OCI-LY7 (cell line): ENCODE results near the gene FBXW7. TPM values are rescaled to one million over a fixed set of nuclear protein-coding genes. Genes with fewer than 3 reads are reported as not detected.

Experiments
- BruUV-seq: library from RNA; stranded (reverse); fragments of 400-500 nt; replicated peaks from 2 replicates; lab custom pipeline; 2021; lab: Mats Ljungman, UMichigan
- CTCF ChIA-PET: fragments of 300-600 bp; sonication (Branson Sonifier 250); formaldehyde crosslinking; loops from one replicate; lab custom pipeline; 2022; ENCODE audit warnings: antibody characterized with exemption; ENCODE audit not compliant: unreplicated experiment; lab: Charles Lee
- POLR2A ChIA-PET: fragments of 300-600 bp; sonication (Branson Sonifier 250); formaldehyde crosslinking; loops from one replicate; lab custom pipeline; 2022; ENCODE audit warnings: antibody characterized with exemption; lab: Charles Lee
- DNase-seq: peaks from one replicate; pipeline ENCODE4 v3.0.0-alpha.2; 2015; ENCODE audit warnings: low spot score
- H2AFZ ChIP-seq: fragments of 200-600 bp; sonication (generic), shearing (Covaris generic); 2 replicates; pipeline ENCODE4 v1.6.1; 2014; ENCODE audit warnings: mild to moderate bottlenecking, antibody characterized with exemption, low read length, moderate library complexity
- H3K27ac ChIP-seq: fragments of 200-600 bp; sonication (generic); 2 replicates; pipeline ENCODE4 v1.5.1; 2014; ENCODE audit warnings: mixed run types, low read depth, mild to moderate bottlenecking, moderate library complexity, low read length, inconsistent platforms; ENCODE audit not compliant: poor library complexity, severe bottlenecking
- H3K36me3 ChIP-seq: fragments of 200-600 bp; sonication (generic); 2 replicates; pipeline ENCODE4 v1.6.1; 2014; ENCODE audit warnings: mild to moderate bottlenecking, antibody characterized with exemption, low read length, moderate library complexity, mixed read lengths; ENCODE audit not compliant: insufficient read depth
- H3K4me1 ChIP-seq: fragments of 200-600 bp; sonication (generic); 2 replicates; pipeline ENCODE4 v1.5.1; 2014; ENCODE audit warnings: mild to moderate bottlenecking, low read length; ENCODE audit not compliant: insufficient read depth, poor library complexity, severe bottlenecking
- H3K4me2 ChIP-seq: fragments of 200-600 bp; sonication (generic); 2 replicates; pipeline ENCODE4 v1.6.1; 2014; ENCODE audit warnings: mild to moderate bottlenecking, low read length
- H3K4me3 ChIP-seq: fragments of 200-600 bp; sonication (generic); 2 replicates; pipeline ENCODE4 v1.5.1; 2014; ENCODE audit warnings: mild to moderate bottlenecking, low read depth, low read length; ENCODE audit not compliant: poor library complexity, severe bottlenecking
- H3K79me2 ChIP-seq: fragments of 200-600 bp; sonication (generic); 2 replicates; pipeline ENCODE4 v1.6.1; 2016; ENCODE audit warnings: low read depth, mild to moderate bottlenecking, low read length, moderate library complexity, mixed read lengths; ENCODE audit not compliant: insufficient read depth
- H3K9me2 ChIP-seq: fragments of 200-600 bp; sonication (generic); 2 replicates; pipeline ENCODE4 v1.6.1; 2016; ENCODE audit warnings: mild to moderate bottlenecking, low read length, mixed read lengths; ENCODE audit not compliant: insufficient read depth
- H3K9me3 ChIP-seq: fragments of 200-600 bp; sonication (generic); 2 replicates; pipeline ENCODE4 v1.6.1; 2014; ENCODE audit warnings: mild to moderate bottlenecking, mixed run types, low read length, mixed read lengths
- H4K20me1 ChIP-seq: fragments of 200-600 bp; sonication (generic); 2 replicates; pipeline ENCODE4 v1.6.1; 2014; ENCODE audit warnings: mild to moderate bottlenecking, antibody characterized with exemption, low read length, moderate library complexity, mixed read lengths; ENCODE audit not compliant: insufficient read depth
- CTCF ChIP-seq: fragments of 200-600 bp; sonication (generic); conservative IDR thresholded peaks from 2 replicates; pipeline ENCODE4 v1.5.1; 2014; ENCODE audit warnings: mild to moderate bottlenecking, antibody characterized with exemption, low read length, moderate library complexity, mixed read lengths
- EZH2phosphoT487 ChIP-seq: fragments of 200-600 bp; sonication (generic); IDR thresholded peaks from 2 replicates; pipeline ENCODE4 v1.6.1; 2018; ENCODE audit warnings: low read depth, borderline replicate concordance, mild to moderate bottlenecking, mixed run types, antibody characterized with exemption, low read length, moderate library complexity, mixed read lengths
- intact Hi-C: fragments of 100-400 bp; cut with micrococcal nuclease; formaldehyde crosslinking; loops from one replicate; pipeline ENCODE4 v1.10.0; 2022; ENCODE audit not compliant: unreplicated experiment
- total RNA-seq, 2 experiments: library from RNA; depleted of rRNA in 1 of 2; stranded (reverse); fragments of >200 nt in 1 of 2; shearing (Covaris generic) in 1 of 2; gene quantifications; 2 replicates each; pipeline ENCODE4 v1.2.3, GENCODE V29; 2014 to 2022

Gene FBXW7
- total RNA-seq, 2 experiments from 2014 or later, result 58.8 to 102 TPM

- POLR2A ChIA-PET, result interaction anchor here (1.5 to 1.7 kb wide), 2 partner anchors 10 to 30 kb away, joined by 3 to 6 read pairs; no protein-coding TSS in a partner anchor
These were observed 116.1 kb downstream of the FBXW7 start for GRCh38 chr4:152419809-152420208.

GRCh38 chr4:152417673-152418072 lies 118.2 kb downstream of the FBXW7 start:
- intact Hi-C loops, result no loop called here
- Histone ChIP-seq H3K4me2 (no peak overlapping the region), H3K9me2 (no peaks in the 10 kb centered on the region), H3K79me2 (peaks cover 19% of the 10 kb centered on the region; the same call in 1 of the 2 replicates), H3K9me3 (no peaks in the 10 kb centered on the region), H4K20me1 (peaks cover 14% of the 10 kb centered on the region), H3K27ac (no peak overlapping the region), H3K4me3 (no peak overlapping the region), H2AFZ (no peak overlapping the region), H3K36me3 (no peaks in the 10 kb centered on the region), H3K4me1 (no peaks in the 10 kb centered on the region)
- POLR2A ChIA-PET, result interaction anchor here (0.6 to 3.5 kb wide), 5 partner anchors 7 to 1283 kb away, joined by 3 to 18 read pairs (median 3); no protein-coding TSS in a partner anchor
- BruUV-seq, result no TSS peak
- DNase-seq, result no peak
- no peak for TF ChIP-seq CTCF
- TF ChIP-seq EZH2phosphoT487, result no peak
- CTCF ChIA-PET, result interaction anchor here (0.9 to 1.3 kb wide), 2 partner anchors 10 to 19 kb away, joined by 3 read pairs; no protein-coding TSS in a partner anchor

More at GRCh38 chr4:152419809-152420208, 116.1 kb downstream of the FBXW7 start:
- H3K27ac ChIP-seq, result no peak overlapping the region
- H3K4me2 ChIP-seq, result no peak overlapping the region
- H2AFZ ChIP-seq, result no peak overlapping the region
- no peaks in the 10 kb centered on the region for H3K9me3 ChIP-seq
- CTCF ChIA-PET, result no interaction called here
- no peak for DNase-seq
- TF ChIP-seq EZH2phosphoT487 (no peak), CTCF (no peak)
- no peaks in the 10 kb centered on the region for H3K9me2 ChIP-seq
- H3K4me1 ChIP-seq, result no peaks in the 10 kb centered on the region
- intact Hi-C loops, result no loop called here
- H3K4me3 ChIP-seq, result no peak overlapping the region
- peaks cover 21% of the 10 kb centered on the region; the same call in 1 of the 2 replicates for H3K79me2 ChIP-seq
- H4K20me1 ChIP-seq, result peaks cover 14% of the 10 kb centered on the region
- no TSS peak for BruUV-seq
- no peaks in the 10 kb centered on the region for H3K36me3 ChIP-seq

- TF ChIP-seq CTCF (no peak), EZH2phosphoT487 (no peak)
- no TSS peak for BruUV-seq
- H3K27ac ChIP-seq, result no peak overlapping the region
- peaks cover 20% of the 10 kb centered on the region for H4K20me1 ChIP-seq
- DNase-seq, result no peak
- intact Hi-C loops, result no loop called here
- H3K9me3 ChIP-seq, result no peaks in the 10 kb centered on the region
- H3K4me2 ChIP-seq, result no peak overlapping the region
- H3K79me2 ChIP-seq, result peaks cover 24% of the 10 kb centered on the region; the same call in 1 of the 2 replicates
- ChIA-PET POLR2A (interaction anchor here (1.3 to 3.5 kb wide), 5 partner anchors 9 to 43 kb away, joined by 3 to 18 read pairs (median 6); no protein-coding TSS in a partner anchor), CTCF (interaction anchor here (0.5 kb wide), 1 partner anchor 1343 kb away, joined by 3 read pairs; no protein-coding TSS in a partner anchor)
- no peaks in the 10 kb centered on the region for H3K4me1 ChIP-seq
- H3K4me3 ChIP-seq, result no peak overlapping the region
- H2AFZ ChIP-seq, result no peak overlapping the region
- peaks cover 8% of the 10 kb centered on the region; the same call in 1 of the 2 replicates for H3K36me3 ChIP-seq
- H3K9me2 ChIP-seq, result no peaks in the 10 kb centered on the region
These were observed 119.9 kb downstream of the FBXW7 start for GRCh38 chr4:152415980-152416379.
